ENCODE results near the gene LATS1. TPM values are rescaled to one million over a fixed set of nuclear protein-coding genes. Genes with fewer than 3 reads are reported as not detected.
A peak's percentile ranks its signal among the peaks of the same experiment; 100 is the strongest.

The LATS1 gene
- total RNA-seq, 1 donor from 2014 or later, result 10.1 TPM

- DNase-seq (ENCODE audit: low spot score), result no peak
Measured at GRCh38 chr6:149660028-149660427, 57.9 kb downstream of the LATS1 start.

GRCh38 chr6:149657441-149657840 lies 60.5 kb downstream of the LATS1 start:
- no peak for DNase-seq (ENCODE audit: low spot score)

- DNase-seq (ENCODE audit: low spot score), result no peak
Measured at GRCh38 chr6:149651056-149651455, 66.8 kb downstream of the LATS1 start.

GRCh38 chr6:149648148-149649145 lies 69.5 kb downstream of the LATS1 start, which contains the start of gene KATNA1:
TSS of gene KATNA1 (minus strand) at chr6:149648714. CDS start at chr6:149638547, 10,167 bp downstream.
- DNase-seq (ENCODE audit: low spot score), result peak; percentile 83

GRCh38 chr6:149646599-149646998 lies 71.3 kb downstream of the LATS1 start:
- no peak for DNase-seq (ENCODE audit: low spot score)

GRCh38 chr6:149642829-149643580 lies 74.9 kb downstream of the LATS1 start:
- DNase-seq (ENCODE audit: low spot score), result no peak

- DNase-seq (ENCODE audit: low spot score), result peak; percentile 11
Measured at GRCh38 chr6:149636124-149636523, 81.8 kb downstream of the LATS1 start.

- no peak for DNase-seq (ENCODE audit: low spot score)
Measured at GRCh38 chr6:149634315-149634714, 83.6 kb downstream of the LATS1 start.

- DNase-seq (ENCODE audit: low spot score), result no peak
Measured at GRCh38 chr6:149628875-149629510, 88.9 kb downstream of the LATS1 start.

GRCh38 chr6:149627672-149628071 lies 90.2 kb downstream of the LATS1 start:
- DNase-seq (ENCODE audit: low spot score), result no peak

GRCh38 chr6:149615805-149616204 lies 102.1 kb downstream of the LATS1 start:
- DNase-seq (ENCODE audit: low spot score), result no peak

GRCh38 chr6:149614337-149614736 lies 103.6 kb downstream of the LATS1 start:
- no peak for DNase-seq (ENCODE audit: low spot score)

- DNase-seq (ENCODE audit: low spot score), result no peak
Measured at GRCh38 chr6:149608381-149608982, 109.4 kb downstream of the LATS1 start.

Other genes starting within 250 kb of the LATS1 start
- 5.5 TPM for gene ZC3H12D, start 233.1 kb downstream of the LATS1 start, total RNA-seq (ENCODE audit: insufficient read depth, low replicate concordance)
- gene PPIL4, start 172.1 kb downstream of the LATS1 start, total RNA-seq (ENCODE audit: insufficient read depth, low replicate concordance), result 46.7 TPM
- gene GINM1, start 151.7 kb downstream of the LATS1 start, total RNA-seq (ENCODE audit: insufficient read depth, low replicate concordance), result 69.8 TPM
- 27.2 TPM for gene KATNA1, start 69.4 kb downstream of the LATS1 start, total RNA-seq (ENCODE audit: insufficient read depth, low replicate concordance)
- gene NUP43, start 28.4 kb upstream of the LATS1 start, total RNA-seq (ENCODE audit: insufficient read depth, low replicate concordance), result 30.6 TPM
- 74.4 TPM for gene PCMT1, start 31.6 kb upstream of the LATS1 start, total RNA-seq (ENCODE audit: insufficient read depth, low replicate concordance)
- 21.7 TPM for gene LRP11, start 146.3 kb upstream of the LATS1 start, total RNA-seq (ENCODE audit: insufficient read depth, low replicate concordance)
- 6.3 TPM for gene RAET1E, start 180.0 kb upstream of the LATS1 start, total RNA-seq (ENCODE audit: insufficient read depth, low replicate concordance)
- 2.2 TPM for gene RAET1G, start 205.0 kb upstream of the LATS1 start, total RNA-seq (ENCODE audit: insufficient read depth, low replicate concordance)
- gene ULBP2, start 223.9 kb upstream of the LATS1 start, total RNA-seq (ENCODE audit: insufficient read depth, low replicate concordance), result 3.6 TPM
- gene ULBP1, start 245.8 kb upstream of the LATS1 start, total RNA-seq (ENCODE audit: insufficient read depth, low replicate concordance), result 1.2 TPM

Measured in umbilical cord (tissue), 2 donors.